BLaER1 (cell line): ENCODE results near the gene TMEM100.

ENCODE experiments used
- H3K27ac ChIP-seq: shearing (Covaris generic); formaldehyde crosslinking; 2 replicates; pipeline ENCODE4 v1.8.1; 2022
- H3K27me3 ChIP-seq: shearing (Covaris generic); formaldehyde crosslinking; 2 replicates; pipeline ENCODE4 v1.8.1; 2022
- H3K36me3 ChIP-seq: shearing (Covaris generic); formaldehyde crosslinking; 2 replicates; pipeline ENCODE4 v1.8.1; 2022
- H3K4me1 ChIP-seq: shearing (Covaris generic); formaldehyde crosslinking; 2 replicates; pipeline ENCODE4 v1.8.1; 2022
- H3K4me2 ChIP-seq: shearing (Covaris generic); formaldehyde crosslinking; 2 replicates; pipeline ENCODE4 v1.8.1; 2022
- H3K4me3 ChIP-seq: shearing (Covaris generic); formaldehyde crosslinking; 2 replicates; pipeline ENCODE4 v1.8.1; 2022
- H3K9ac ChIP-seq: shearing (Covaris generic); formaldehyde crosslinking; 2 replicates; pipeline ENCODE4 v1.8.1; 2022
- H3K9me3 ChIP-seq: shearing (Covaris generic); formaldehyde crosslinking; 2 replicates; pipeline ENCODE4 v1.8.1; 2022
- H4K20me1 ChIP-seq: shearing (Covaris generic); formaldehyde crosslinking; 2 replicates; pipeline ENCODE4 v1.8.1; 2022
- Cebpa-rat ChIP-seq: shearing (Covaris generic); IDR thresholded peaks from 2 replicates; pipeline ENCODE4 v1.8.1; 2022

Gene TMEM100

DNA sequence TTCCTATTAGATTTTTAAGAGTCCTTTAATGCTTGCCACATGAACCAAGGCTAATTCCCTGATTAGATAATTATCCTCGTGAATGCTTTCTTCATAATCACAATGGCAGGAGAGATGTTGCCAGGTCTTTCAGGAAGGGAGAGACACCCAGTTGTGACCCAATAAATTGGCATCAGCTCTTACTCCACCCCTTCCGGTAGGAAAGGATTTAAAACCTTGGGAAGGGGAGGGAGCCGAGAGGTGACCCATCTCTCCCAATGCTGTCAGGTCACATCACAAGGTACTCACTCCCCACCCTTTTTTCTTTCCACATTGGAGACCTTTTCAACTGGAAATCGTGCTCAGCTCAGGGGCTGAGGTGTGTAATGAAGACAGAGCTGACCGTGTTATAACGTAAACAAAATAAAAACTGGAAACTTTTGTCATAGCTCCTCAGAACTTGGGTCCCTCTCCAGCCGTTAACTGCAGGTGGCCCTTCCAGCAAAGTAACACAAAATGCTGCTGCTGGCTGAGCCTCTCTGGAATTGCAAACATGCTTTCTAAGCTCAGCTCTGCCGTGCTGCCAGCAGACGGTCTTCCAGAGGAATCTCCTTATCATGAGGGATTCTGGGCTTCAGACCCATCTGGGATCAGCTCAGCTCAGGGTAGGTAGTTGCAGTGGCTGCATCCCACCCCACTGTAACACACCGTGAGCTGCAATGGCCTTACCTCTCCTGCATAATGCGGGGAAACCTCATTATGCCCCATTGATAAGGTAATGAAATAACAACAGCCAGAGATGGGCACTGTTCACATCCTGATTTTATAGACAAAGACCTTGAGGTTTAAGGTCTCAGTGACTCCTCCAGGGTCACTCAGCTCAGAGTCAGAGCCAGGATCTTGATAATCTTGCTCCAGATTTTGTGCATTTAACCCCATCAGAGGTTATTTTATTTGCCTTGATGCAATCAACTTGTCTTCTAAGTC, 15.6 kb downstream of the TMEM100 start:
- no peaks in the 10 kb centered on the region for H3K36me3 ChIP-seq
- H4K20me1 ChIP-seq = no peaks in the 10 kb centered on the region
- H3K4me1 ChIP-seq = no peaks in the 10 kb centered on the region
- no peak overlapping the region for H3K27ac ChIP-seq
- H3K27me3 ChIP-seq = no peaks in the 10 kb centered on the region
- no peak overlapping the region for H3K4me2 ChIP-seq
- no peak overlapping the region for H3K9ac ChIP-seq
- H3K9me3 ChIP-seq = peaks cover 4% of the 10 kb centered on the region; the same call in 1 of the 2 replicates
- no peak overlapping the region for H3K4me3 ChIP-seq
- no peak for TF ChIP-seq Cebpa-rat

DNA sequence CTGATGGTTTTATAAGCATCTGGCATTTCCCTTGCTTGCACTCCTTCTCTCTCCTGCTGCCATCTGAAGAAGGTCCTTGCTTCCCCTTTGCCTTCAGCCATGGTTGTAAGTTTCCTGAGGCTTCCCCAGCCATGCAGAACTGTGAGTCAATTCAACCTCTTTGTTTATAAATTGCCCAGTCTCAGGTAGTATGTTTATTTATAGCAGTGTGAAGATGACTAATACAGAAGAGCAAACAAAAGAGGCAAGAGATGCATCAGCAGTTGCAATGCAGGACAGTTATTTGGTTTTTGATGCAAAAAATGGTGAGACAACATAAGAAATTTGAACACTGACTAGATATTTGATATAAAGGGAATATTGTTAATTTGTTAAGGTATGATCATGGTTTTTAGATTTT, 16.8 kb downstream of the TMEM100 start:
- Histone ChIP-seq H3K4me2 (no peak overlapping the region), H3K4me3 (no peak overlapping the region), H3K9me3 (peaks cover 13% of the 10 kb centered on the region), H3K9ac (no peak overlapping the region), H3K36me3 (no peaks in the 10 kb centered on the region), H4K20me1 (no peaks in the 10 kb centered on the region), H3K27me3 (no peaks in the 10 kb centered on the region), H3K27ac (no peak overlapping the region), H3K4me1 (no peaks in the 10 kb centered on the region)
- TF ChIP-seq Cebpa-rat = no peak

DNA sequence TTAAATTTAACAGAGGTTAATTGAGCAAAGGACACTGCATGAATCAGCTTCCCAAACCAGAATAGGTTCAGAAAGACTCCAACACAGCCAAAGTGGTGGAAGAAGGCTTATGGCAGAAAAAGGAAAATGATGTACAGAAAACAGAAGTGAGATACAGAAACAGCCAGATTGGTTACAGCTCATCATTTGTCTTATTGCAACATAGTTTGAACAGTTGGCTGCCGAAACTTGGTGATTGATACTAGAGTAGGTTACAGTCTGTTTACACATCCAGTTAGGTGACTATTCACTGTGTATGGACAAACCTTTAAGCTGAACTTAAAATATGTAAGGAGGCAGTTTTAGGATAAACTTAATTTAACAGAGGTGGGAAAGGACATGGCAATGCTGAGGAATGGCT, 18.3 kb downstream of the TMEM100 start:
- Histone ChIP-seq H3K27me3 (no peaks in the 10 kb centered on the region), H3K4me2 (no peak overlapping the region), H3K4me3 (no peak overlapping the region), H3K9me3 (peaks cover 13% of the 10 kb centered on the region), H4K20me1 (no peaks in the 10 kb centered on the region), H3K4me1 (no peaks in the 10 kb centered on the region), H3K27ac (no peak overlapping the region), H3K9ac (no peak overlapping the region), H3K36me3 (no peaks in the 10 kb centered on the region)
- no peak for TF ChIP-seq Cebpa-rat

DNA sequence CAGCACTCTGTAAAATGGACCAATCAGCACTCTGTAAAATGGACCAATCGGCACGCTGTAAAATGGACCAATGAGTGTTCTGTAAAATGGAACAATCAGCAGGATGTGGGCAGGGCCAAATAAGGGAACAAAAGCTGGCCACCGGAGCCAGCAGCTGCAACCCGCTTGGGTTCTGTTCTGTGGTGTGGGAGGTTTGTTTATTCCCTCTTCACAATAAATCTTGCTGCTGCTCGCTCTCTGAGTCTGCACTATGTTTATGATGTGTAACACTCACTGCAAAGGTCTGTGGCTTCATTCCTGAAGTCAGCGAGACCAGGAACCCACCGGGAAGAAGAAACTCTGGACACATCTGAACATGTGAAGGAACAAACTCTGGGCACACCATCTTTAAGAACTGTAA, 20.5 kb downstream of the TMEM100 start:
- Histone ChIP-seq H3K36me3 (no peaks in the 10 kb centered on the region), H3K9ac (no peak overlapping the region), H3K4me2 (no peak overlapping the region), H3K27me3 (no peaks in the 10 kb centered on the region), H3K9me3 (peaks cover 17% of the 10 kb centered on the region), H3K27ac (no peak overlapping the region), H3K4me3 (no peak overlapping the region), H3K4me1 (no peaks in the 10 kb centered on the region), H4K20me1 (no peaks in the 10 kb centered on the region)
- TF ChIP-seq Cebpa-rat = no peak

DNA sequence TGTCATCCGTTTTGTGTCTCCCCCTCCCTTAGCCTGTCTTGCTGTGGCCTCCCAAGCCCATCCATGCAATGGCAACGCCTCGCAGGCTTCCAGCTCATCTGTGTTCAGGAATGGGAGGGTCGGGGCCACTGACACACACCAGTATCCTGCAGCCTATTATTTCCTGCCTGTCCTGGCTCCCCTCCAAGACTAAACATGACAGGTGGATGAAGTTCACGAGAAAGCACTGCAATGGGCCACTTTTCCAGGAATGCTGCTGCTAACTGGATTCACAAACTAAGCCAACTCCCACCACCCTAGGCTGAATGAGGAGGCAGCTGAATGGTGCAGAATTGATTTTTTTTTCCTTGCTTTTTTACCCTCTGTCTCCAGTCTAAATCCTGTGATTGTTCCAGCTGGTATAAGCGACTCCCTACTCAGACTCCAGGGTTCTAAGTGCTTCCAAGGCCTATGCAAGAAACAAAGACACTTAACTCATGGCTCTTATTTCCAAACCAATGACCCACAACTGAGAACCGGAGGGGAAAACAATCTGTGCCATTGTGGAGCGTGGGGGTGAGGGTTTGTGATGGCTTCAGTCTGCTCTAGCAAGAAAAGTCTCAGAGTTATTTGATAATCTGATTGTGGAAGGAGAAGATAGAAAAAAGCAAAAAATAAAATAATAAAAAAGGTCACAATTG, 23.3 kb downstream of the TMEM100 start:
- H3K27ac ChIP-seq = no peak overlapping the region
- no peaks in the 10 kb centered on the region for H3K36me3 ChIP-seq
- H4K20me1 ChIP-seq = no peaks in the 10 kb centered on the region
- H3K4me2 ChIP-seq = no peak overlapping the region
- no peak overlapping the region for H3K9ac ChIP-seq
- H3K27me3 ChIP-seq = no peaks in the 10 kb centered on the region
- no peak for TF ChIP-seq Cebpa-rat
- H3K4me1 ChIP-seq = peaks cover 9% of the 10 kb centered on the region
- peaks cover 17% of the 10 kb centered on the region for H3K9me3 ChIP-seq
- H3K4me3 ChIP-seq = no peak overlapping the region

DNA sequence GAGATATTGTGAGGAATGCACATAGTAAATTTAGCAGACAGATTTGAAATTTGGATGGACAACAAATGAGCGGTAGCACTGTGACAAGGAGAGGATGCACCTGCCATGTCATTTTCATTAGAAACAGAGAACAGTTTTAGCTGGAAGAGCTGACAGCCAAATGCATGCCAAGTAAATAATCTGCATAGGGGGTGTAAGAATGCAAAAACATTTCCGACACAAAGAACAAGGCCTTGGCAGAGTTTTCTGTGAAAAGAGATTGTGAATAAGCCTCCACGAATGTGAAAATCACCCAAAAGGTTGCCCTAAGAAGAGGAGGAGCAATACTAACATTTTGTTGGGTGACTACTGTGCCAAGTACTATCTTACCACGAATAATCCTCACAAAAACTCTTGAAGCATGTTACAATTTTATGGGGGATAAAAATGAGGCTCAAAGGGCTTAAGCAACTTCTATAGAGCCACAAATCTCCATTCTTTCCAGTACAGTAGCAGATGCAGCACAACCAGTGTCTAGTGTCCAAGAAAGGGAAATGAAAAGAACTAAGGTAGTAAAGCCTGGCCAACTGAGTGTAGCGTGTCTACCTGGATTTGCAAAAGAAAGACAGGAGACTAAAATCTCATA, 28.3 kb downstream of the TMEM100 start:
- peaks cover 38% of the 10 kb centered on the region for H3K4me1 ChIP-seq
- no peaks in the 10 kb centered on the region for H3K36me3 ChIP-seq
- H3K27ac ChIP-seq = peak overlapping the region; percentile 52; the same call in 1 of the 2 replicates
- H3K4me2 ChIP-seq = peak overlapping the region; percentile 58
- H3K9me3 ChIP-seq = peaks cover 4% of the 10 kb centered on the region; the same call in 1 of the 2 replicates
- no peak for TF ChIP-seq Cebpa-rat
- no peaks in the 10 kb centered on the region for H4K20me1 ChIP-seq
- no peaks in the 10 kb centered on the region for H3K27me3 ChIP-seq
- no peak overlapping the region for H3K4me3 ChIP-seq
- no peak overlapping the region for H3K9ac ChIP-seq

DNA sequence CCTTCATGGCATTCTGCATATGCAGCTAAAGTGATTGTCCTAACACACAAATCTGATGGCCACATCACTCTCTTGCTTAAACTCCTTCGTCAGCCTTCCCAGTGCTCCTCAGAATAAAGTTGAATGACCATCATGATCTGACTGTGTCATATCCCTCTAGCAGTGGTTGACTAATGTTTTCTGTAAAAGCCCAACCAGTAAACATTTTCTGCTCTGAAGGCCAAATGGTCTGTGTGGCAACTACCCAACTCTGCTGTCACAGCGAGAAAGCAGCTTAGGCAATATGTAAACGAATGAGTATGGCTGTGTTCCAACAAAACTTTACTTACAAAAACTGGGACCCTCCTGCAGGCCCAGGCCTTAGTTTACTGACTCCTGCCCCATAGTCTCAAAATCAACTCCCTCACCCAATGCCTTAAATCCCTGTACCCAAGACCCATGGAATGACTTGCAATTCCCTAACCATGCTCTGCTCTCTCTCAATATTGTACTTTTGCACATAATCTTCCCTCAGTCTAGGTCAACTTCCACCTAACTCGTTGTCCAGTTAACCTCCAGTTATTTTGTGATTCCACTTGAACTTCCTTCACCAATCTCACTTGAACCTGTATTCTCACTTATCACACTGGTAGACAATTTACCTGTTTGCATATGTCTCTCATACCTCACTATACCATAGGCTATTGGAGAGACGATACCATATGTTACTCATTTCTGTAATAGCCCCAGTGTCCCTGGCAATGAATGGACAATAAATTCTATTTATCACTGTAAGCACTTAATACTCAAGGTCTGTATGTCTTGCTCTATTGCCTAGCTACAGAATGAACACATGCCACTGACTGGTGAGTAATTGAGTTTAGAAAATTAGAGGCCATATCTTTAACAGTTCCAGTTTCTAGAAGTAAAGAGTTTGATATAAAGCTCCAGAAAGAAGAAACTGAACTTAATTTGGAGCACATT, 29.1 kb downstream of the TMEM100 start:
- no peaks in the 10 kb centered on the region for H3K36me3 ChIP-seq
- H3K4me2 ChIP-seq = peak overlapping the region; percentile 58
- H3K9ac ChIP-seq = no peak overlapping the region
- H3K4me3 ChIP-seq = no peak overlapping the region
- no peaks in the 10 kb centered on the region for H4K20me1 ChIP-seq
- H3K27me3 ChIP-seq = no peaks in the 10 kb centered on the region
- H3K27ac ChIP-seq = peak overlapping the region; percentile 52; the same call in 1 of the 2 replicates
- peaks cover 41% of the 10 kb centered on the region for H3K4me1 ChIP-seq
- no peak for TF ChIP-seq Cebpa-rat
- peaks cover 4% of the 10 kb centered on the region; the same call in 1 of the 2 replicates for H3K9me3 ChIP-seq

DNA sequence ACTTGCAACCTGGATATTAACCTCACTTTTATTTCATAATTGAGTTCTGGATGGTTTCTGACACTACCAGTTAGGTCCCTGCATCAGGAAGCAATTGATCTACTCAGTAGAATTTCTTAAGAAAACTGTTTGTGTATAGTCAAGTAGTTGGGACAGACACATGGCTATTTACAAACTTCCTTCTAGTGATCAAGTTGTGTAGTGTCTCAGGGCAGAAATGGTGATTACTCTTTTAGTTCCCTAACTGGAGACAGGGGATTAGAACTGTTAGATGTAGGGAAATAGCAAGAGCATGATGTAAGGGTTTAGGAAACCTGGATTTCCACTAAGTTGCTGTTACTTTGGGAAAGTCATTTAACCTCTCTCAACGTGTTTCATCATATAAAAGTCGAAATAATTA, 30.4 kb downstream of the TMEM100 start:
- H3K27me3 ChIP-seq = no peaks in the 10 kb centered on the region

DNA sequence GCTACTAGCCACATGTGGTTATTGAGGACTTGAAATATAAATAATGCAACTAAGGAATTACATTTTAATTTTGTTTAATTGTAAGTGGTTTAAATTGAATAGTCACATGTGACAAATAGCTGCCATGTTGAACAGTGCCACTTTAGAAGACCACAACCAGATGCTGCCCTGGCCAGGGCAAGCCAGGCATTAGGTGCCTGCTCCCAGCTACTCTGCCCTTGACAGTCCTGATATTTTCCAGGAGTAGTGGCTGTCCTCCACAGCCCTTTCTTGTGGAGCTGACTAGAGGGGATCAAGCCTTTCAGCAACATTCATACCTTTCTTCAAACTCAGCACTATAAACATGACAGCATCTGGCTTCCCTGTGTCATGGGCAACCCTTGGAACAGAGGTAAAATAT, 31.0 kb downstream of the TMEM100 start:
- H4K20me1 ChIP-seq = no peaks in the 10 kb centered on the region
- 0 out of 2 replicates have a peak, but pooled peaks cover 4% of the 10 kb centered on the region for H3K36me3 ChIP-seq
- no peak overlapping the region for H3K9ac ChIP-seq
- H3K4me3 ChIP-seq = no peak overlapping the region
- H3K27me3 ChIP-seq = no peaks in the 10 kb centered on the region
- no peak overlapping the region for H3K4me2 ChIP-seq
- no peak overlapping the region for H3K27ac ChIP-seq
- H3K4me1 ChIP-seq = peaks cover 41% of the 10 kb centered on the region
- peaks cover 17% of the 10 kb centered on the region for H3K9me3 ChIP-seq
- no peak for TF ChIP-seq Cebpa-rat

More for the DNA sequence above, 30.4 kb downstream of the TMEM100 start:
- Histone ChIP-seq H3K9ac (no peak overlapping the region), H3K36me3 (no peaks in the 10 kb centered on the region), H3K4me2 (no peak overlapping the region), H3K4me1 (peaks cover 41% of the 10 kb centered on the region), H4K20me1 (no peaks in the 10 kb centered on the region), H3K4me3 (no peak overlapping the region), H3K9me3 (peaks cover 11% of the 10 kb centered on the region), H3K27ac (no peak overlapping the region)
- TF ChIP-seq Cebpa-rat = no peak
